PC-9 (cell line): ENCODE data around the gene USP38. TPM values are rescaled to one million over a fixed set of nuclear protein-coding genes. Genes with fewer than 3 reads are reported as not detected.
"Not testable (repeated sequence)": the region's sequence is repeated elsewhere in the genome, so short reads cannot be mapped to it uniquely, and the experiment has no call there.

Experiments used
- BruUV-seq: library from RNA; stranded (reverse); fragments of 400-500 nt; replicated peaks from 2 replicates; lab custom pipeline; 2021; lab: Mats Ljungman, UMichigan
- CTCF ChIA-PET: fragments of 300-600 bp; sonication (Branson Sonifier 250); formaldehyde crosslinking; loops from one replicate; lab custom pipeline; 2022; ENCODE audit warnings: antibody characterized with exemption; lab: Charles Lee
- POLR2A ChIA-PET: fragments of 300-600 bp; sonication (Branson Sonifier 250); formaldehyde crosslinking; loops from one replicate; lab custom pipeline; 2022; ENCODE audit warnings: antibody characterized with exemption; ENCODE audit not compliant: unreplicated experiment; lab: Charles Lee
- DNase-seq, 2 experiments: peaks; one replicate each; pipeline versions ENCODE4 v3.0.0 to v3.0.0-alpha.2; 2015 to 2022; ENCODE audit warnings: mixed read lengths in 1 of 2
- H2AFZ ChIP-seq: fragments of 200-600 bp; sonication (generic); 2 replicates; pipeline ENCODE4 v1.8.1; 2017; ENCODE audit warnings: antibody characterized with exemption
- H3F3A ChIP-seq: fragments of 200-600 bp; sonication (generic); 2 replicates; pipeline ENCODE4 v1.8.1; 2017; ENCODE audit warnings: antibody characterized with exemption, mild to moderate bottlenecking, low read depth; ENCODE audit not compliant: insufficient read depth
- H3K27ac ChIP-seq: fragments of 200-600 bp; sonication (generic); 2 replicates; pipeline ENCODE4 v1.6.1; 2016; ENCODE audit warnings: mixed run types
- H3K27me3 ChIP-seq: fragments of 200-600 bp; sonication (generic); 2 replicates; pipeline ENCODE4 v1.6.1; 2016; ENCODE audit warnings: low read depth, mixed run types; ENCODE audit not compliant: insufficient read depth
- H3K36me3 ChIP-seq: fragments of 200-600 bp; sonication (generic); 2 replicates; pipeline ENCODE4 v1.6.1; 2016; ENCODE audit warnings: low read depth, mixed run types
- H3K4me1 ChIP-seq: fragments of 200-600 bp; sonication (generic); replicated peaks from 2 replicates; pipeline ENCODE4 v1.6.1; 2016; ENCODE audit warnings: mixed run types; ENCODE audit not compliant: insufficient read depth
- H3K4me2 ChIP-seq: fragments of 200-600 bp; sonication (generic); 2 replicates; pipeline ENCODE4 v1.6.1; 2017; ENCODE audit warnings: mixed run types
- H3K4me3 ChIP-seq: fragments of 200-600 bp; sonication (generic); 2 replicates; pipeline ENCODE4 v1.6.1; 2016; ENCODE audit warnings: mixed run types
- H3K79me2 ChIP-seq: fragments of 200-600 bp; sonication (generic); 2 replicates; pipeline ENCODE4 v1.6.1; 2017; ENCODE audit warnings: low read depth, mixed run types
- H3K9me2 ChIP-seq: fragments of 200-600 bp; sonication (generic); 2 replicates; pipeline ENCODE4 v1.8.1; 2017; ENCODE audit warnings: mild to moderate bottlenecking; ENCODE audit not compliant: insufficient read depth
- H3K9me3 ChIP-seq: fragments of 200-600 bp; sonication (generic); 2 replicates; pipeline ENCODE4 v1.8.1; 2016; ENCODE audit warnings: low read depth; ENCODE audit not compliant: insufficient read depth
- H4K20me1 ChIP-seq: fragments of 200-600 bp; sonication (generic); 2 replicates; pipeline ENCODE4 v1.8.1; 2017; ENCODE audit not compliant: insufficient read depth
- EZH2 ChIP-seq: fragments of 200-600 bp; sonication (generic); IDR thresholded peaks from 2 replicates; pipeline ENCODE4 v1.8.0; 2017; ENCODE audit warnings: antibody characterized with exemption, low read depth
- intact Hi-C: fragments of 100-400 bp; cut with micrococcal nuclease; formaldehyde crosslinking; loops from one replicate; pipeline ENCODE4 v1.10.0; 2022; ENCODE audit not compliant: unreplicated experiment
- total RNA-seq: library from RNA; stranded (reverse); gene quantifications from 2 replicates; pipeline ENCODE4 v1.2.3, GENCODE V29; 2021
- TF ChIP-seq, protein P1 (sequence below): fragments of 200-600 bp; sonication (generic); conservative IDR thresholded peaks from 2 replicates; pipeline ENCODE4 v1.6.1; 2017; ENCODE audit warnings: mixed run types, antibody characterized with exemption, mild to moderate bottlenecking, moderate library complexity

The USP38 gene
- total RNA-seq, 1 experiment from 2014 or later, result 11.9 TPM

DNA sequence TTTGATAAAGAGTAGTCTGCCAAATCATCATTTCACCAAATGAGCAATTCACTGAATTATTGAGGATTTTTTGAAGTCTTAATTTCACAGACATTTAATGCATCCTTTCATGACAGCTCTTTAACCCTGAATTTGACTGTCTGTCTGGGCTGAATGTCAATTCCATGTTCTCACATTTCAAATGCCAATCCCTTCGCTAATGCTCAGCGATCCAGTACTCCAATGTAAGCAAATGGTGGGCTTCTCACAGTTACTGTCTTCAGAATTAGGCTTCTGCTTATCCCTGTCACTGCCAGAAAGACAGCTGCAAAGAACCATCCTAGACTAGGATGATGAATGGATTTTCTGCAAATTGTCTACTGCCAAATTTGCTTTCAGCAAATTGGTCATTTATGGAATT, 36.2 kb upstream of the USP38 start:
- no peaks in the 10 kb centered on the region for H3K36me3 ChIP-seq
- CTCF ChIA-PET, result no interaction called here
- BruUV-seq, result no TSS peak
- no peak overlapping the region for H3K4me3 ChIP-seq
- no peak overlapping the region for H2AFZ ChIP-seq
- no peaks in the 10 kb centered on the region for H3K79me2 ChIP-seq
- H3K27me3 ChIP-seq, result no peaks in the 10 kb centered on the region
- TF ChIP-seq EZH2, result no peak
- TF ChIP-seq, protein P1, sequence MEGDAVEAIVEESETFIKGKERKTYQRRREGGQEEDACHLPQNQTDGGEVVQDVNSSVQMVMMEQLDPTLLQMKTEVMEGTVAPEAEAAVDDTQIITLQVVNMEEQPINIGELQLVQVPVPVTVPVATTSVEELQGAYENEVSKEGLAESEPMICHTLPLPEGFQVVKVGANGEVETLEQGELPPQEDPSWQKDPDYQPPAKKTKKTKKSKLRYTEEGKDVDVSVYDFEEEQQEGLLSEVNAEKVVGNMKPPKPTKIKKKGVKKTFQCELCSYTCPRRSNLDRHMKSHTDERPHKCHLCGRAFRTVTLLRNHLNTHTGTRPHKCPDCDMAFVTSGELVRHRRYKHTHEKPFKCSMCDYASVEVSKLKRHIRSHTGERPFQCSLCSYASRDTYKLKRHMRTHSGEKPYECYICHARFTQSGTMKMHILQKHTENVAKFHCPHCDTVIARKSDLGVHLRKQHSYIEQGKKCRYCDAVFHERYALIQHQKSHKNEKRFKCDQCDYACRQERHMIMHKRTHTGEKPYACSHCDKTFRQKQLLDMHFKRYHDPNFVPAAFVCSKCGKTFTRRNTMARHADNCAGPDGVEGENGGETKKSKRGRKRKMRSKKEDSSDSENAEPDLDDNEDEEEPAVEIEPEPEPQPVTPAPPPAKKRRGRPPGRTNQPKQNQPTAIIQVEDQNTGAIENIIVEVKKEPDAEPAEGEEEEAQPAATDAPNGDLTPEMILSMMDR, result no peak
- H3K27ac ChIP-seq, result no peak overlapping the region
- POLR2A ChIA-PET, result no interaction called here
- H3F3A ChIP-seq, result no peaks in the 10 kb centered on the region
- H3K9me2 ChIP-seq, result no peaks in the 10 kb centered on the region
- H4K20me1 ChIP-seq, result no peaks in the 10 kb centered on the region
- H3K4me1 ChIP-seq, result no peaks in the 10 kb centered on the region
- intact Hi-C loops, result no loop called here
- no peak overlapping the region for H3K4me2 ChIP-seq
- no peaks in the 10 kb centered on the region for H3K9me3 ChIP-seq
- DNase-seq, result no peak

DNA sequence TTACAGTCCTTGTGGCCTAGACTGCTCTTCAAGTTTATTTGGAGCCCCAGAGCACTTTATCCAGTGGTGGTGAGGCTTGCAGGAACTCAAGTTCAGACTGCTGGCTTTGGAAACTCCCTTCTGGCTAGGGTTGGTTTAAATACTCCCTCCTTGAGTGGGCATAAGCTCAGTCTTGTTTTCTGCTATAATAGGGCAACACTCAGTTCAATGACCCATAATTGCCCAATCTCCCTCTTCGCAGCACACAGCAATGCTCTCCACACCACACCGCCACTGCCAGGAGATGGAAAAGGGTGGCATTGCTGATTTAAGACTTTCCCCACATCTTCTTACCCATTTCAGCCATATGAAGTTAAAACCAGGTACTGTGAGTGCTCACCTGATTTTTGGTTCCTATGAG, 27.9 kb upstream of the USP38 start:
- Histone ChIP-seq H3K4me3 (no peak overlapping the region), H3K4me2 (no peak overlapping the region), H3K9me3 (no peaks in the 10 kb centered on the region), H4K20me1 (no peaks in the 10 kb centered on the region), H3F3A (no peaks in the 10 kb centered on the region), H3K79me2 (no peaks in the 10 kb centered on the region), H3K4me1 (no peaks in the 10 kb centered on the region), H2AFZ (no peak overlapping the region), H3K36me3 (no peaks in the 10 kb centered on the region), H3K27me3 (no peaks in the 10 kb centered on the region), H3K27ac (no peak overlapping the region), H3K9me2 (no peaks in the 10 kb centered on the region)
- DNase-seq, result no peak
- ChIA-PET CTCF (no interaction called here), POLR2A (no interaction called here)
- TF ChIP-seq EZH2, result no peak
- TF ChIP-seq, protein P1, result no peak
- intact Hi-C loops, result no loop called here
- no TSS peak for BruUV-seq

DNA sequence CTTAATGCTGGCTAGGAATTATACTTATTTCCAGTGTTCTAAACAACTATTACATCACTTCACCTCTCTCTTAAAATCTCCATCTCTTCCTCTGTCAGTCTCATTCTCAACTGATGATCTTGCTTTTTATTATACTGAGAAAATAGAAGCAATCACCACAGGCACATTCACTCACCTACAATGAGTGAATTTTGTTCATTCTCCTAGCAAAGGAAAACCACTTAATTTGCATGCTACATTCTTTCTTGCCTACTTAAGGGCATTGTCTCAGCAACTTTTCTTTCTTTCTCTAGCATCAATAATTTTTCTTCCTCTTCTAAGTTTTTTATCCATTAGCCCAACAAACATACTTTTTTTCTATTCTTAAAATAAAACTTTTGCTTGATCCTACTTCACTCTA, 21.1 kb upstream of the USP38 start:
- no peaks in the 10 kb centered on the region for H3F3A ChIP-seq
- H4K20me1 ChIP-seq, result no peaks in the 10 kb centered on the region
- no peak overlapping the region for H3K4me3 ChIP-seq
- no peak overlapping the region for H2AFZ ChIP-seq
- no peaks in the 10 kb centered on the region for H3K27me3 ChIP-seq
- no peaks in the 10 kb centered on the region for H3K79me2 ChIP-seq
- H3K9me2 ChIP-seq, result no peaks in the 10 kb centered on the region
- CTCF ChIA-PET, result interaction anchor here (0.6 kb wide), 1 partner anchor 178 kb away, joined by 3 read pairs; no protein-coding TSS in a partner anchor
- DNase-seq, result no peak
- no peaks in the 10 kb centered on the region for H3K4me1 ChIP-seq
- H3K27ac ChIP-seq, result no peak overlapping the region
- H3K36me3 ChIP-seq, result no peaks in the 10 kb centered on the region
- POLR2A ChIA-PET, result no interaction called here
- BruUV-seq, result no TSS peak
- no peak for TF ChIP-seq EZH2
- TF ChIP-seq, protein P1, result no peak
- no peak overlapping the region for H3K4me2 ChIP-seq
- no peaks in the 10 kb centered on the region for H3K9me3 ChIP-seq
- intact Hi-C loops, result no loop called here

DNA sequence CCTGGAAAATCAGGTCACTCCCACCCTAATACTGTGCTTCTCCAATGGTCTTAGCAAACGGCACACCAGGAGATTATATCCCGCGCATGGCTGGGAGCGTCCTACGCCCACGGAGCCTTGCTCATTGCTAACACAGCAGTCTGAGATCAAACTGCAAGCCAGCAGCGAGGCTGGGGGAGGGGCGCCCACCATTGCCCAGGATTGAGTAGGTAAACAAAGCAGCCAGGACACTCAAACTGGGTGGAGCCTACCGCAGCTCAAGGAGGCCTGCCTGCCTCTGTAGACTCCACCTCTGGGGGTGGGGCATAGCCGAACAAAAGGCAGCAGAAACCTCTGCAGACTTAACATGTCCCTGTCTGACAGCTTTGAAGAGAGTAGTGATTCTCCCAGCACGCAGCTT, 18.0 kb upstream of the USP38 start:
- H3K9me3 ChIP-seq, CTCF ChIA-PET, H3K9me2 ChIP-seq, H3K27ac ChIP-seq, H3K4me2 ChIP-seq, H2AFZ ChIP-seq, intact Hi-C loops, POLR2A ChIA-PET, H3K27me3 ChIP-seq, H4K20me1 ChIP-seq, H3K4me3 ChIP-seq, H3K4me1 ChIP-seq, BruUV-seq, H3K36me3 ChIP-seq, H3K79me2 ChIP-seq, H3F3A ChIP-seq, DNase-seq: not testable (repeated sequence)
